D341Med (cell line): ENCODE results near the gene CNPY1.
A peak's percentile ranks its signal among the peaks of the same experiment; 100 is the strongest.

Source experiments
- DNase-seq: peaks from one replicate; pipeline ENCODE4 v3.0.0; 2012; ENCODE audit warnings: low spot score

The CNPY1 gene

DNA sequence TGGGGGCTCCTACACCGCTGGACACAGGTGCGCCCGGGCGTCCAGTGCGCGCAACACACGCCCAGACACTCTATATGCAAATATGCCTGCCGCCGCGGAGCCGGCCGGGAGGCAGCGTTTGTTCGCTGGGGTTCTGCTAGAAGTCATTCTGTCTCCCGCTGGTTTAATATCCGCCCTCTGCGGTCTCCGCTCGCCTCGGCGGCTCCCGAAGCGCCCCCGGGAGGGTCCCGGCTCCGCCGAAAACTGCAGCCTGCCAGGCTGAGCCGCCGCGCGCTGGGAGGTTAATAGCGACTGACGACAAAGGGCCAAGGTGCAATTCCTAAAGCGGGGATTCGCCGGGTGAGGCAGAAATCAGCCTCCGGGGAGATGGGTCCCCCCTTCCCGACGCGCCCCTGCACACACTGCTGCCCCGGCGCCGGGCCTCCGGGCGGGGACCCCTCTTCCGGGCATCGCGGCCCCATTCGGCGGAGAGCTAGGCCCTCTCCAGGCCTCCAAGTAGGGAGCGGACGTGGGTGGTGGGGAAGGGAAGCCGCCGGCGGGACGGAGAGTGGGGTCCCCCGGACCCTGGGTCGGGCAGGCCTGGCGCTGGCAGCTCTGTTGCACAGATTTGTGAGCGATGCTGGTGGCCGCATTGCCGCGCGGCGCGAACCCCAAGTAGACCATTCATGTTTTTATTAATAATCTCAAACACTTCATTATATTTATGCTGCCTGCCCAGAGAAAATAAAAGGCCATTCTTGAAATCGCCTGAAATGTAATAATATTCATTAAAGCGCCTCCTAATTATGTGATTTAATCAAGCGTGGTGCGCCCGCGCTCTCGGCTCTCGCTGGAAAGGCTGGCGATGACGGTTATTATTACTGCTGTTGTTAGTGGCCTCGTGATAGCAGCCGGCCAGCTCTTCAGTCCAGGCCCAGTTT, 79.3 kb downstream of the CNPY1 start:
- DNase-seq: peak; percentile 76

DNA sequence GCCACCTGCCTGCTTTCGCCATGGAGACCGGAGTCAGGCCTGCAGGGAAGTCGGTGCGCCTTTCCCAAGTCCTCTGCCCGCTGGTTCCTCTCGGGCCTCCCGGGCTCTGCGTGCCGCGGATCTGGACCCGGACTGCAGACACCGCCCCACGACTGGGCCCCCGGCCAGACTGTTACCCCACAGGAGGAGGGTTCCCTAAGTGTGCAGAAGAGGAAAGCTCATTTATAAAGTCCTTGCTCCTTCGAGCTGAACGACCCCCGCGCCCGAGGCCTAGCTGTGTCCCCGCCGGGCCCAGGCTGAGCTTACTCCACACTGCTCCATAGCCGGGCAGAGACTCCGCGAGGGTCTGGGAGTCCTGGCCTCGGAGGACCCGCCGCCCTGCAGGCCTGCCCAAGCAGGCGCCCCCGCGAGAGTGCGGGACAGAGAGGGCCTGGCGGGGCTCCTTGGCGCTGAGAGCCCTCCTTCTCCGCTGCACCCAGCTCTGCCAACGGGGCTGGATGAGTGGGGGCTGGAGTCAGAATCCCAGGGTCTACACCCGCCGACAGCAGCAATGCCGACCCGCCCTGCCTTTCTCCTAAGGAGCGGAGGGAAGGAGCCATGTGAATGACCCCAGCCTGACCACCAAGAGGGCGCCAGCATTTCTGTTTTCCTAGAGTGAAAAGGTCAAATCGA, 80.1 kb downstream of the CNPY1 start:
- DNase-seq: no peak

DNA sequence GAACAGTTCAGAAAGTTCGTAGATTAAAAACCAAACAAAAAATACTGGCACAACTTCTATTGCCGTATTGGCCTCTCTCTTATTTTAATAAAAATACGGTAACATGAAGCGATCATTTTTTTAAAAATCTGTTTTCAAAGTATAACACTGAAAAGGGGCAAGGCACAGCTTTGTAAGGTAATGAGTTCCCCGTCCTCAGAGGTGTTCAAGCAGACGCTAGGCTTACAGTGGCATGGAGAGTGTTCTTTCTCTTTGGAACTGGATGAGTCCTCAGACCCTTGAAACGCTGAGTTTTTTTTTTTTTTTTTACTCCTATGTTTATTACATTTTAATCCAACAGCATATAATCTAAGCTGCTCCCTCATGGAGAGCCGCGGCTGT, 80.6 kb downstream of the CNPY1 start:
- DNase-seq: no peak

GRCh38 chr7:155464948-155465739, 81.2 kb downstream of the CNPY1 start:
- DNase-seq: no peak

DNA sequence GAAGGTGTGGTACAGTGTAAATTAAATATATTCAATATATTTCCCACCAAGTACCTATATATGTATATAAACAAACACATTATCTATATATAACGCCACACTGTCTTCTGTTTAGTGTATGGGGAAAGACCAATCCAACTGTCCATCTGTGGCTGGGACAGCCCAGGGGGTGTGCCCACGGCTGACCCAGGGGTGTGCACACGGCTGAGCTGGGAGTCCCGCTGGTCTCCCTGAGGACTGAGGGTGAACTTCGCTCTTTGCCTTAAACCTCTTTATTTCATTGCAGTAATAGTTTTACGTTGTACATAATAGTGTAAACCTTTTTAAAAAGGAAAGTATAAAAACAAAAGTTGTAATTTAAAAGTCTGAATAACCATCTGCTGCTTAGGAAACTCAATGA, 82.2 kb downstream of the CNPY1 start:
- DNase-seq: no peak

GRCh38 chr7:155463114-155463811, 83.1 kb downstream of the CNPY1 start:
- DNase-seq: no peak

DNA sequence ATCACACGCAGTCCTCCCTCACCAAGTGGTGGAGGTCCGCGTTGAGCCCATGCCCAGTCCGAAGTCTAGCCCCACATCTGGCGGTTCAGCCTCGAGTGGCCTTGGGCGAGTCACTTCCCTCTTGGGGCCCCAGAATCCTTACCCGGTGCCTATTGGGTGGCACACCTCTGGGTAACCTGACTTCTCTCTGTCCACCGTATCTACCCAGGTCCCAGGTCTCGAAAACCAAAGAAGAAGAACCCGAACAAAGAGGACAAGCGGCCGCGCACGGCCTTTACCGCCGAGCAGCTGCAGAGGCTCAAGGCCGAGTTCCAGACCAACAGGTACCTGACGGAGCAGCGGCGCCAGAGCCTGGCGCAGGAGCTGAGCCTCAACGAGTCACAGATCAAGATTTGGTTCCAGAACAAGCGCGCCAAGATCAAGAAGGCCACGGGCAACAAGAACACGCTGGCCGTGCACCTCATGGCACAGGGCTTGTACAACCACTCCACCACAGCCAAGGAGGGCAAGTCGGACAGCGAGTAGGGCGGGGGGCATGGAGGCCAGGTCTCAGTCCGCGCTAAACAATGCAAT, 84.1 kb downstream of the CNPY1 start:
- DNase-seq: no peak

GRCh38 chr7:155461631-155462030, 84.7 kb downstream of the CNPY1 start:
- no peak for DNase-seq

- DNase-seq: no peak
Measured at GRCh38 chr7:155460926-155461613, 85.3 kb downstream of the CNPY1 start.

- DNase-seq: no peak
Measured at GRCh38 chr7:155459700-155460461, 86.5 kb downstream of the CNPY1 start.

GRCh38 chr7:155458878-155459699, 87.3 kb downstream of the CNPY1 start:
- DNase-seq: no peak

DNA sequence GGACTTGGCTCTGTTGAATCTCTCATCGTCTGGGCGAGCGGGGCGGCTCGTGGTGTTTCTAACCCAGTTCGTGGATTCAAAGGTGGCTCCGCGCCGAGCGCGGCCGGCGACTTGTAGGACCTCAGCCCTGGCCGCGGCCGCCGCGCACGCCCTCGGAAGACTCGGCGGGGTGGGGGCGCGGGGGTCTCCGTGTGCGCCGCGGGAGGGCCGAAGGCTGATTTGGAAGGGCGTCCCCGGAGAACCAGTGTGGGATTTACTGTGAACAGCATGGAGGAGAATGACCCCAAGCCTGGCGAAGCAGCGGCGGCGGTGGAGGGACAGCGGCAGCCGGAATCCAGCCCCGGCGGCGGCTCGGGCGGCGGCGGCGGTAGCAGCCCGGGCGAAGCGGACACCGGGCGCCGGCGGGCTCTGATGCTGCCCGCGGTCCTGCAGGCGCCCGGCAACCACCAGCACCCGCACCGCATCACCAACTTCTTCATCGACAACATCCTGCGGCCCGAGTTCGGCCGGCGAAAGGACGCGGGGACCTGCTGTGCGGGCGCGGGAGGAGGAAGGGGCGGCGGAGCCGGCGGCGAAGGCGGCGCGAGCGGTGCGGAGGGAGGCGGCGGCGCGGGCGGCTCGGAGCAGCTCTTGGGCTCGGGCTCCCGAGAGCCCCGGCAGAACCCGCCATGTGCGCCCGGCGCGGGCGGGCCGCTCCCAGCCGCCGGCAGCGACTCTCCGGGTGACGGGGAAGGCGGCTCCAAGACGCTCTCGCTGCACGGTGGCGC, 88.1 kb downstream of the CNPY1 start, which contains the start of gene EN2:
TSS of gene EN2 (plus strand) at position 19 of the 767 bp plus-strand sequence. CDS start at position 268, 249 bp downstream.
- peak; percentile 78 for DNase-seq

DNA sequence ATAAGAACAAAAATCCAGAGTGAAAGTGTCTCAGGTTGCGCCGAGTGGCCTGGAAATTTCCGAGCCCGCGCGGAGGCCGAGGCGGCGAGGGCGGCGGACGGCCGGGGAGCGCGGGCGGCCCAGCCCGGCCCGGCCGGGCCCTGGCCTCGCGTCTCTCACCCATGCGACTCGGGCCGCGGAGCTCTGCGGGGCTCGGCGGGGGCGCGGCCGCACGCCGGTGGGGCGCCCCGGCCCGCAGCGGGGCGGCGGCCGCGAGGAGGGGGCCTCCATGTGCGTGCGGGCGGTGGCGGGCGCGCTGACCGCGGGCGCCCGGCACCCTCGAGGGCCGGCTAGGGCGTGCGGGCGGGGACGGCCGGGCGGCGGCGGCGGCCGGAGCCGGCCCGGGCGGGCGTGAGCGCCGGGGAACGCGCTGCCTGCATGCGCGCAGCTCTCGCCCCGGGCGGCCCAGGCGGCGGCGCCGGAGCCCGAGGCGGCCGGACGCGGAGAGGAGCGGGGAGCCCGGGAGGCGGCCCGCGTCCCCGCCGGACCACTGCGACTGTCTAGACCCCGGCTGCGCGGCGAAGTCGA, 88.7 kb downstream of the CNPY1 start:
- peak; percentile 77 for DNase-seq

DNA sequence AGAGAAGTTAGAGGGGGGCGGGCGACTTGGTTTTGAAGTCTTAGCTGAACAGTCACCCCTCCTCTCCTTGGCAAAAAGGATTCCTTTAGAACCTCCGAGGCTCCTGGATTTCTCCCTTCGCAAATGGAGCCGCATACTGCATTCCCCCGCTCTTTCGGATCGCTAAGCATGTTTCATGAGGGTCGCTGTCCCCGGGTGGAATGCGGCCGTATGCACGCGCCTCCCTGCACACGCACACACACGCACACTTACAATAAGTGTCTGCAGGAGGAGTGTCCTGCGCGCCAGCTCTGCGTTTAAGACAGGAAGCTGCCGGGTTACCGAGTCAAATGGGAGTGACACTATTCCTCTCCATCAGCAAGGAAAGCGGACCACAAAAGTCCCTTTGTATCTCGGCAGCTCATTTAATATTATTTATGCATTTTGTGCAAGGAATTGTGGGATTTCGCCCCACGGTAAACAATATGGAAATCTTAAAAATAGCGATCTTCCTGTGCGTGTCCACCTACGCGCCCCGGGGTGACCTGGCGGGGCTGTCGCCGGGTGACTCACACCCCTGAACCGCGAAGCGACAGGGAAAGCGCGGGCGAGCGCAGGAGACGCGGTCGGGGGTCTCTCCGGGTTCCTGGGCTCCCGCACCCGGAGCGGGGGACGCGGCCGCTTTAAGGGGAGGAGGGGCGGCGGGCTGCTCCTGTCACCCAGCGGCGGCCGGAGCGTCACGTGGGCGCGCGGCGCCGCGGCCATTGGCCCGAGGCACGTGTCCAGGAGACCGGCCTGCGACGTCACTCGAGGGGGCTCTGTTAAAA, 89.4 kb downstream of the CNPY1 start:
- DNase-seq: peak; percentile 87

- DNase-seq: no peak
Measured at GRCh38 chr7:155455776-155456737, 90.3 kb downstream of the CNPY1 start.

DNA sequence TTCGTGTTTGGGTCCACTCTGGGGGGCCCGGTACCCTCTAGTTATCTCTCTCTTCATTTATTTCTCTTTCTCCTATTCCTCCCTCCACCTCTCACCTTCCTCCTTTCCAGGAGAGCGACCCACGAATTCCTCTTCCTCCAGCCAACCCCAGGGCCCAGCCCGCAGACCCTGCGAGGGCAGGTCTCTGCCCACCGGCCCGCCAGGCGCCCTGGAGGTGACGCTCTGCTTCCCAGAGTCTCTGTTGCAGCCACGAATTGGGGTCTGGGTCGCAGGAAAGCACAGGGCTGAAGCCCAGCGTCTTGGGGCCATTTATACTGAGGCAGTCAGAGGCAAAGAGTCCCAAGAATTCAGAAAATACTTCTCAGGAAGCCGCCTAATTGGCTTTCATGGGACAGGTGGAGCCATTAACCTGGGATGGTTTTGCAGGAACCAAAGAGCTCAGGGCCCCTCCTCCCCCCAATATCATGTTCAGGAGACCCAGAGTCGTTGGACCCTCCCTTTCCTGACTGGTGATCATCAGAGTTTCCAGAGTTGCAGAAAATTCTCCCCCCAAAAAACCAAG, 91.1 kb downstream of the CNPY1 start:
- no peak for DNase-seq
